ENCODE data around the gene CFAP45. TPM values are rescaled to one million over a fixed set of nuclear protein-coding genes. Genes with fewer than 3 reads are reported as not detected.
A peak's percentile ranks its signal among the peaks of the same experiment; 100 is the strongest.

Gene CFAP45
- polyA plus RNA-seq, 1 of the 3 experiments (the other 2 are of a cell fraction): 0.74 TPM

- DNase-seq: no peak
- peak overlapping the region; percentile 71 for H3K4me2 ChIP-seq
- no peaks in the 10 kb centered on the region for H3K27me3 ChIP-seq (ENCODE audit: insufficient read depth)
- H3K79me2 ChIP-seq (ENCODE audit: insufficient read depth): no peaks in the 10 kb centered on the region
- ChIA-PET CTCF (interaction anchor here (0.8 to 2.1 kb wide), 5 partner anchors 28 to 55 kb away, joined by 3 to 13 read pairs (median 6); no protein-coding TSS in a partner anchor), POLR2A (no interaction called here)
- WGBS (ENCODE audit: low lambda C conversion rate): 45% methylated on average over 6 of the region's 6 CpGs
- H3K4me1 ChIP-seq (ENCODE audit: control insufficient read depth in 1 of 2, insufficient read depth in 2 of 2, low read depth in 1 of 2, low read length in 1 of 2): peaks cover 6 to 14% of the 10 kb centered on the region in 2 experiments; a peak in 3 of 4 replicates
- peaks cover 21% of the 10 kb centered on the region for H3F3A ChIP-seq (replicated peaks; ENCODE audit: insufficient read depth)
- peak overlapping the region in 1 of 2 experiments; percentile 56; a peak in 2 of 4 replicates for H3K27ac ChIP-seq (ENCODE audit: low read depth in 2 of 2, low read length in 1 of 2)
- H3K4me3 ChIP-seq (ENCODE audit: low read depth in 2 of 2, low read length in 1 of 2): peak overlapping the region; percentile 36 to 49; a peak in 2 of 4 replicates
- TF ChIP-seq ELF1 (IDR thresholded peaks at IDR 0.05): no peak
- no peak for TF ChIP-seq TEAD4 (IDR thresholded peaks at IDR 0.05; ENCODE audit: borderline replicate concordance, insufficient read depth)
- no peak for TF ChIP-seq SIN3A (IDR thresholded peaks at IDR 0.05; ENCODE audit: borderline replicate concordance, low read depth, low read length)
- no peak for TF ChIP-seq ZBTB33 (IDR thresholded peaks at IDR 0.05; ENCODE audit: borderline replicate concordance, low read depth)
- no peak for TF ChIP-seq GABPA (IDR thresholded peaks at IDR 0.05; ENCODE audit: low read depth)
- TF ChIP-seq PBX3 (IDR thresholded peaks at IDR 0.05): no peak
- TF ChIP-seq TCF12 (IDR thresholded peaks at IDR 0.05): no peak
- TF ChIP-seq RAD21 (IDR thresholded peaks at IDR 0.05; ENCODE audit: low read length): no peak
- TF ChIP-seq EP300 (IDR thresholded peaks at IDR 0.05; ENCODE audit: borderline replicate concordance in 1 of 2, low read depth in 1 of 2, low read length in 1 of 2): no peak
- no peak for TF ChIP-seq FOXJ3 (CRISPR knock-in tag; IDR thresholded peaks at IDR 0.05)
- no peak for TF ChIP-seq MXI1 (IDR thresholded peaks at IDR 0.05; ENCODE audit: low read depth, low read length)
- H3K9me2 ChIP-seq: no peaks in the 10 kb centered on the region
- H2AFZ ChIP-seq (ENCODE audit: low read depth): peak overlapping the region; percentile 19; the same call in 1 of the 2 replicates
- H3K9ac ChIP-seq: peak overlapping the region; percentile 4; the same call in 1 of the 2 replicates
- H3K9me3 ChIP-seq: no peaks in the 10 kb centered on the region
- no peaks in the 10 kb centered on the region for H3K36me3 ChIP-seq (replicated peaks in 1 of 2; ENCODE audit: control insufficient read depth in 1 of 2, insufficient read depth in 2 of 2, low read length in 1 of 2)
- H4K20me1 ChIP-seq (ENCODE audit: insufficient read depth): no peaks in the 10 kb centered on the region
These were observed 46.4 kb downstream of the CFAP45 start for GRCh38 chr1:159853417-159854115.

- Histone ChIP-seq H3K9me2 (no peaks in the 10 kb centered on the region), H3K79me2 (ENCODE audit: insufficient read depth) (no peaks in the 10 kb centered on the region), H3K4me2 (no peak overlapping the region), H3K27ac (ENCODE audit: low read depth in 2 of 2, low read length in 1 of 2) (no peak overlapping the region), H2AFZ (ENCODE audit: low read depth) (no peak overlapping the region), H4K20me1 (ENCODE audit: insufficient read depth) (no peaks in the 10 kb centered on the region), H3K4me1 (ENCODE audit: control insufficient read depth in 1 of 2, insufficient read depth in 2 of 2, low read depth in 1 of 2, low read length in 1 of 2) (peaks cover 6 to 14% of the 10 kb centered on the region in 2 experiments; a peak in 3 of 4 replicates), H3K4me3 (ENCODE audit: low read depth in 2 of 2, low read length in 1 of 2) (no peak overlapping the region), H3F3A (replicated peaks; ENCODE audit: insufficient read depth) (peaks cover 21% of the 10 kb centered on the region), H3K9me3 (no peaks in the 10 kb centered on the region), H3K36me3 (replicated peaks in 1 of 2; ENCODE audit: control insufficient read depth in 1 of 2, insufficient read depth in 2 of 2, low read length in 1 of 2) (no peaks in the 10 kb centered on the region), H3K9ac (no peak overlapping the region), H3K27me3 (ENCODE audit: insufficient read depth) (no peaks in the 10 kb centered on the region)
- WGBS (ENCODE audit: low lambda C conversion rate): 95% methylated on average over 1 of the region's 1 CpG
- ChIA-PET POLR2A (no interaction called here), CTCF (interaction anchor here (1.4 to 1.9 kb wide), 3 partner anchors 12 to 29 kb away, joined by 4 to 7 read pairs (median 5); no protein-coding TSS in a partner anchor)
- no peak for DNase-seq
- TF ChIP-seq YY1 (IDR thresholded peaks at IDR 0.05; ENCODE audit: low read depth) (no peak), FOXJ3 (CRISPR knock-in tag; IDR thresholded peaks at IDR 0.05) (no peak), MXI1 (IDR thresholded peaks at IDR 0.05; ENCODE audit: low read depth, low read length) (no peak)
These were observed 48.6 kb downstream of the CFAP45 start for GRCh38 chr1:159851407-159851806.

Measured in SK-N-SH (cell line).